GM19438 (cell line): ENCODE results near the gene ATP6V0E2.
"Not testable (repeated sequence)": the region's sequence is repeated elsewhere in the genome, so short reads cannot be mapped to it uniquely, and the experiment has no call there.

ENCODE experiments used
- ATAC-seq: cut with Tn5 transposase; IDR thresholded peaks from one replicate; pipeline ENCODE4 v1.9.1; 2021; ENCODE audit warnings: low read depth; ENCODE audit not compliant: unreplicated experiment

Gene ATP6V0E2

GRCh38 chr7:149873074-149873969, at the start of gene ATP6V0E2:
TSS of gene ATP6V0E2 (plus strand) at chr7:149873969. CDS start at chr7:149874066, 97 bp downstream.
- ATAC-seq, result peak; percentile 91

DNA sequence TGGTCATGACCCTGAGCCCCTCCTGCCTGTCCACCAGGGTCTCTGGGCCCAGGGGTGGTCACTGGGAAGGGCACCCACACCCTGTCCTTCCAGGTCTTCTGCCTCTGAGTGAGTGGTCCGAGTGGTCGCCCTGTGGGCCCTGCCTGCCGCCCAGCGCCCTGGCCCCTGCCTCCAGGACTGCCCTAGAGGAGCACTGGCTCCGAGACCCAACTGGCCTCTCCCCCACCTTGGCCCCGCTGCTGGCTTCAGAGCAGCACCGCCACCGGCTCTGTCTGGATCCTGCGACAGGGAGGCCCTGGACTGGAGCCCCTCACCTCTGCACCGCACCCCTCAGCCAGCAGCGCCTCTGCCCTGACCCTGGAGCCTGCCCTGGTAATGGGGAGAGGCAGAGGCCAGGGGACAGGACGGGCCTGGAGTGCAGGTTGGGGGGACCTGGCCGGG, 49.4 kb upstream of the ATP6V0E2 start:
- no peak for ATAC-seq

DNA sequence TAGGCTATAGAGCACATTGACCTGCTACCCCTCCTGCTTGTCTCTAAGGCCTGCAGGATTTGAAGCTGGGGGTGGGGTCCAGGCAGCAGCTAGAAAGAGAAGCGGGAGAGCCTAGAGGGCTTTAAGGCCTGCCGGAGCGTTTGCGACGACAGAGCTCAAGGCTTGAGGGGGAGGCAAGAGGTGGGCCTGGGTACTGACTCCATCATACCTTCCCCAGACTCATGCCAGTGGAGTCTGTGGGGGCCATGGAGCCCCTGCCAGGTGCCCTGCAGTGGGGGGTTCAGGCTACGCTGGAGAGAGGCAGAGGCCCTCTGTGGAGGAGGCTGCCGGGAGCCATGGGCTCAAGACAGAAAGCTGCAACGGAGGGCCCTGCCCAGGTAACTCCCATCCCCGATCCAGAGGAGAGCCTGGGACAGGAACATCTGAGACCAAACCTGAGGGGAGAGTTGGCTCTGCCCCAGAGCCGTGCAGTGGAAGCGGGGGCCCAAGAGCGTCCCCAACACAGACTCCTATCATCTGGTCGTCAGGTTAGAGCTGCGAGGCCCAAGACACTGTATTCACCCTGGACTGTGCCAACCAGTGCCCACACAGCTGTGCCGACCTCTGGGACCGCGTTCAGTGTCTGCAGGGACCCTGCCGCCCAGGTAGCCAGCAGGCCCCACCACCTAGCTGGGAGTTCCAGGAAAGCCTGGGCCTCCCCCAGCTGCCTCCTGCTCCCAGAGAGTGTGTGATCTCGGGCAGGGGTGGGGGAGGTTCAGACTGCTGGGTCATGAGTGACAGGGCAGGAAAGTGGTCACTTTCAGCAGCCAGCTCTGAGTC, 48.8 kb upstream of the ATP6V0E2 start:
- no peak for ATAC-seq

DNA sequence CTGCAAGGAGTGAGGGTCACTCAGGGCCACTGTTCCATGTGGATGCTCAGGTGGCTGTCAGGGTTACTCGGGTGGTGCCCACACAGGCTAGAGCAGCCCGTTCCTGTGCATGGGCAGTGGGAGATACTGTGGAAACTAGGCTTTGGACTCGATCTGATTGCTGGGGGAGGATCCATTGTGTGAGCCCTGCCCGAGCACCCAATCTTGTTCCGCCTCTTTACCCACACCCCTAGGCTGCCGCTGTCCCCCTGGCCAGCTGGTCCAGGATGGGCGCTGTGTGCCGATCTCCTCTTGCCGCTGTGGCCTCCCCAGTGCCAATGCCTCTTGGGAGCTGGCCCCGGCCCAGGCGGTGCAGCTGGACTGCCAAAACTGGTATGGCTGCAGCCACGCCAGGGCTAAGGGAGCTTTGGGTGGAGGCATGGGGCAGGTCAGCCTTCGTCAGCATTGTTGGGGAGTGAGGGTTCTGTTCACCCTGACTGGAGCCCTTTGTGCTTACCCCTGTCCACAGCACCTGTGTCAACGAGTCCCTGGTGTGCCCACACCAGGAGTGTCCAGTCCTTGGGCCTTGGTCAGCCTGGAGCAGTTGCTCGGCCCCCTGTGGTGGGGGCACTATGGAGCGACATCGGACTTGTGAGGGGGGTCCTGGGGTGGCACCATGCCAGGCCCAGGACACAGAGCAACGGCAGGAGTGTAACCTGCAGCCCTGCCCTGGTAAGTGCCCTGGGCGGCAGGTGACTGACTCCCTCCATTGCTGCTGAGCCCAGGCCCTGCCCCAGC, 48.0 kb upstream of the ATP6V0E2 start:
- no peak for ATAC-seq

DNA sequence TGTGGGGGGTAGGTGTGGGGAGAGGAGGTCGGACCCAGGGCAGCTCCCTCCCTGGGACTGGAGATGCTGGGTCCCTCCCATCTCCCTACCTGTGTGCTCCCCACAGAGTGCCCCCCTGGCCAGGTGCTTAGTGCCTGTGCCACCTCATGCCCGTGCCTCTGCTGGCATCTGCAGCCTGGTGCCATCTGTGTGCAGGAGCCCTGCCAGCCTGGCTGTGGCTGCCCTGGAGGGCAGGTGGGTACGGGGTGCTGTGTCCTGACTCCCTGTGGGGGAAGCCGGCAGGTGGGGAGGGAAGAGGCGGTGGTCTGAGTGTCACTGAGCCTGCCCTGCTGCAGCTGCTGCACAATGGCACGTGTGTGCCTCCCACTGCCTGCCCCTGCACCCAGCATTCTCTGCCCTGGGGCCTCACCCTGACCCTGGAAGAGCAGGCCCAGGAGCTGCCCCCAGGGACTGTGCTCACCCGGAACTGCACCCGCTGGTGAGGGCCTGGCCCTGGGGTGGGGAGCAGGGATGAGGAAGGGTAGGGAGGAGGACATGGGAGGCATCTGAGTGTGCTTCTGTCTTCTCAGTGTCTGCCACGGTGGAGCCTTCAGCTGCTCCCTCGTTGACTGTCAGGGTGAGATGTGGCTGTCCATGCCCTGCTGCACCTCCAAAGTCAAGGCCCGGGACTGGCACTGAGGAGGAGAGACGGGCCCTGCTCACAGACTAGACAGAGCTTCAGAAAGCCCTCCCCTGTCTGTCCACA, 47.3 kb upstream of the ATP6V0E2 start:
- ATAC-seq, result no peak

GRCh38 chr7:149827089-149827981, 46.4 kb upstream of the ATP6V0E2 start:
- ATAC-seq, result no peak

DNA sequence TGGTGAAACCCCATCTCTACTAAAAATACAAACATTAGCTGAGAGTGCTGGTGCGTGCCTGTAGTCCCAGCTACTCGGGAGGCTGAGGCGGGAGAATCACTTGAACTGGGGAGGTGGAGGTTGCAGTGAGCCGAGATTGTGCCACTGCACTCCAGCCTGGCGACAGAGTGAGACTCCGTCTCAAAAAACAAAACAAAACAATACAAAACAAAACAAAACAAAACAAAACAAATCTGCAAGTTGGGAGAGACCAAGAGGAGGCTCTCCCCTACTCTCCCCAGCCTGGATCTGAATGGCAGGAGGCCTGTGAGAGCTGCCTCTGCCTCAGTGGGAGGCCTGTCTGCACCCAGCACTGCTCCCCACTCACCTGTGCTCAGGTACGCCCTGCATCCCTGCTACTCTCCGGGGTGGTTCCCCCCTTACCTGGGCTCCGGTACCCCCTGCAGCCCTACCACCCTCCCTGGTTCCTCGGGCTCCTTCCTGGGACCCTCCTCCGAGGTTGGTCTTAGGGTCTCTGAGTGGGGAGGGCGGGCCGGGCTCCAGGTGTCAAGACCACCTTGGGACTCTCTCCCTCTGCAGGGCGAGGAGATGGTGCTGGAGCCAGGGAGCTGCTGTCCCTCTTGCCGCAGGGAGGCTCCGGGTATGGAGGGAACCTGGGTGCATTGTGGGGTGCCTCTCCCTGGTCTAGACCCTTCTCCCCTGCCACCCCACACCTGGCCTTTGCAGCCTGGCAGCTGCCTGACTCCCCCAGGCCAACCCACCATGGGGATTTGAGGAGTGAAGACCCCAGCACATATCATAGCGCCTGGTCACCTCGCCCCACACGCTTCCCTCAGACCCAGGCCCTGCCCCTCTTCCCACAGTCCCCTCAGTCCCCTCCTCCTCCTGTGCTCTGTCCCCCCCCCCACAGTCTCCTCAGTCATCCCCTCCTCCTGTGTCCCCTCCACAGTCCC, 45.1 kb upstream of the ATP6V0E2 start:
- no peak for ATAC-seq

DNA sequence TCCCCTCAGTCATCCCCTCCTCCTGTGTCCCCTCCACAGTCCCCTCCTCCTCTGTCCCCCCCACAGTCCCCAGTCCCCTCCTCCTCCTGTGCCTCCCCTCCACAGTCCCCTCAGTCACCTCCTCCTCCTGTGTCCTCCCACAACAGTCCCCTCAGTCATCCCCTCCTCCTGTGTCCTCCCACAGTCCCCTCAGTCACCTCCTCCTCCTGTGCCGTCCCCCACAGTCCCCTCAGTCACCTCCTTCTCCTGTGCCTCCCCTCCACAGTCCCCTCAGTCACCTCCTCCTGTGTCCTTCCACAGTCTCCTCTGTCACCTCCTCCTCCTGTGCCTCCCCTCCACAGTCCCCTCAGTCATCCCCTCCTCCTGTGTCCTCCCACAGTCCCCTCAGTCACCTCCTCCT, 43.2 kb upstream of the ATP6V0E2 start:
- ATAC-seq, result not testable (repeated sequence)

DNA sequence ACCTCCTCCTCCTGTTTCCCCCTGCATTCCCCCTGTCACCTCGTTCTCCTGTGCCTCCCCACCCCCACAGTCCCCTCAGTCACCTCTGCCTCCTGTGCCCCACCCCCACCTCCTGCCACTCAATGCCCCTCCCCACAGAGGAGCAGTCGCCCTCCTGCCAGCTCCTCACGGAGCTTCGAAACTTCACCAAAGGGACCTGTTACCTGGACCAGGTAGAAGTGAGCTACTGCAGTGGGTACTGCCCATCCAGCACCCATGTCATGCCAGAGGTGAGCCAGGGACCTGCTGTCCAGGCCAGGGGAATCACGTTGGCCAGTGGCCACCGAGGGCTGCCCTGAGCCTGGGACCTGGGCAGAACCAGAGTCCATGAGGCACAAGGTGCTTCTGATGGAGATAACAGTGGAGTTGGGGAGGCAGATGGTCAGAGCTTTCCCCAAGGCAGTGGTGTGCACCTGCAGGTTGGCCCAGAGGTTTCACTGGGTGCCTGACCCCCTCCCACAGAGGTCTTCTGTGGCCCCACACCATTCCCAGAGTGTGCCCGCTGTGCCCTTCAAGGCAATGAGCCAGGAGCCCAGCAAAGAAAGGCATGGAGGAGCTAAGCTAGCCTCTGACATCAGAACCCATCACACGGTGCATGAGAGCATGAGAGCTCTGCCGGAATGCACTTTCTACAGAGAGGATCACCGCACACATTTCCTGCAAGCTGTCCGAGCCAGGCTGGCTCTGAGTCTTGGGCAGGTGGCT, 42.6 kb upstream of the ATP6V0E2 start:
- no peak for ATAC-seq

DNA sequence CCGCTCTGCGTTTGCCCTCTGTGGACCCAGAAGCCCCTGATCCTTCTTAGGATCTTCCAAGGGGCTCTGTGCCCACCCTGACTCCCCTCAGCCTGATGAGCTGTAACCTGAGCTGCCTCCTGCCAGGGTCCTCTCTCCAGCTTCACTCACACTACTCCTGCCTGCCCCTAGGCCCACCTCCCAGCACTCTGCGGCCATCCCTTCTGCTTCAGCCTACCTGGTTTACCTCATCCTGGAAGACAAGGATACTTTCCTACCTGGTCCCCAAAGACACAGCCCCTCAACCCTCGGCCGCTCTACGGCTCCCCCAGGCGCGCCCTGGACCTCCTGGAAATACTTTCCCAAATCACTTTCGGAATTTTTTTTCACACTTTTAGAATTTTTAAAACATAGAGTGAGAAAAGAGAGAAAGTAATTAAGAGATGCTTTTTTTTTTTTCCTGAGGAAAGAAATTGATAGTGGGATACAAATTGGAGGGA, 42.0 kb upstream of the ATP6V0E2 start:
- ATAC-seq, result no peak

DNA sequence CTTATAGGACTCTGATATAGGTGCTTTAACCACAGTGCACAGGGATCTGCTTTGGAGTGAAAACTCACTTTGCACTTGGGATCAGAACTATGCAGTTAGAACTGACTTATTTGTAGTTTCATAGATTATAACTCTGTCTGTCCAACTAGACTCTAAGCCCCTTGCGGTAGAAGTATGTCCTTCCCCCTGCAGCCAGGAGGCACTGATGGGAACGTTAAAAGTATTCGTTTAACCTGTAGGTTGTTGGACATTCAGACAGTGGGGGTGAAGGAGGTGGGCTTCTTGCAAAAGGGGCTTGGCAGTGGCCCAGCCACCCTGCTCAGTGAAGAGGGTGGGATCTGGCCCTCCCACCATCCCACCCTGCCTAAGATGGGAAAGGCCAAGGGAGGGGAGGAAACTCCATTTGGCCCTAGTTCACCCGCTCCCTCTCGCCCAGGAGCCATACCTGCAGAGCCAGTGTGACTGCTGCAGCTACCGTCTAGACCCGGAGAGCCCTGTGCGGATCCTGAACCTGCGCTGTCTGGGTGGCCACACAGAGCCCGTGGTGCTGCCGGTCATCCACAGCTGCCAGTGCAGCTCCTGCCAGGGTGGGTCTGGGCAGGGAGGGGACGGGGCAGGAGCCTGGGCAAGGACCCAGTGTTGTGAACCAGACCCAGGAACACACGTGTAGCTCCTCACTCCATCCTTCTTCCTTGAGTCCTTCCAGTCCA, 41.3 kb upstream of the ATP6V0E2 start:
- ATAC-seq, result no peak

GRCh38 chr7:149833495-149834130, 40.2 kb upstream of the ATP6V0E2 start:
- ATAC-seq, result no peak

DNA sequence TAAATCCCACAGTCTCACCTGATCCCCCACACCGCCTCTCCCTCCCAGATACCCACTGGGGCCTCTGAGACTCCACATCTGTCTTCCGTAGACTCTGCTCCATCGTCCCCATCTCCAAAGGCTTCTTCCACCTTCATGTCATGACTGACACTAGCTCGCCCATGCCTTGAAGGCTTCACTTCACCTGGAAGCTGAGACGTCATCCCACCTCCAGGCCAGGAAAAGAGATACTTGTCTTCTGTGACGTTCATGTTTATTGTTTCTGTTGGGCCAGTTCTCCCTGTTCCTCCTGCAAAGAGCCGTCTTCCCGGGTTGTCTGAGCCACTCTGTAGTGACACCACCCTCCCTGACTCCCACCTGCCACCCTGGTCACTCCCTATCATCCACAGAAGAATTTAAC, 39.2 kb upstream of the ATP6V0E2 start:
- ATAC-seq, result no peak

- no peak for ATAC-seq
Measured at GRCh38 chr7:149836434-149836833, 37.3 kb upstream of the ATP6V0E2 start.

DNA sequence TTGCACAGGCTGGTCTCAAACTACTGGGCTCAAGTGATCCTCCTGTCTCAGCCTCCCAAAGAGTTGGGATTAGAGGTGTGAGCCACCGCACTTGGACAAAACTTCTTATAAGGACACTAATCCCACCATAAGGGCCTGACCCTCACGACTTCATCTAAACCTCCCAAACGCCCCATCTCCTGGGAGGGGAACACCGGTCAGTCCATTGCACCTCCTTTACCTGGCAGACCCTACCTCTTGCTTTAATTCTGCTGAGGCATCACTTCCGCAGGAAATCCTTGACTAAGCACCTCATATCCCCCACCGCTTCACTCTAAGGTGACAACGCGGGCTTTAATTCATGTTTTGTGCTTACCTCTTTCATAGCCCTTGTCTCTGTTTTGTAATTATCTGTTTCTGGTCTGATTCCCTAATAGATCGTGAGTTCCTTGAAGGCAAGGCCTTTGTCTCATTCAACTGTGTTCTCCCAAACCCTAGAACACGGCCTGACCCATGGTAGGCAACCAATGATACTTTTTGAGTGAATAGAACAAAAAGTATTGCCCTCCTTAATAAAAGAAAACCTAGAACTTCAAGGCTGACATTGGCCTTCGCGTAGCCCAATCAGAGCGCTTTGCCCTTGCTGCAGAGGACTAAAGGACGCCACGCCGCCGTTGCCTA, 36.1 kb upstream of the ATP6V0E2 start:
- ATAC-seq, result no peak
